HG02943 (cell line): ENCODE results near the gene C2.

ENCODE experiments used
- ATAC-seq: cut with Tn5 transposase; IDR thresholded peaks from one replicate; pipeline ENCODE4 v1.9.1; 2021; ENCODE audit warnings: mild to moderate bottlenecking, low read depth, moderate library complexity; ENCODE audit not compliant: unreplicated experiment

Gene C2

GRCh38 chr6:31952890-31953289 is 25.4 kb downstream of the C2 start:
- ATAC-seq: no peak

- no peak for ATAC-seq
Measured at GRCh38 chr6:31954511-31954910, 27.0 kb downstream of the C2 start.

GRCh38 chr6:31956796-31957195 is 29.3 kb downstream of the C2 start:
- no peak for ATAC-seq

GRCh38 chr6:31958412-31958740 is 30.9 kb downstream of the C2 start:
- ATAC-seq: peak; percentile 12

- peak; percentile 89 for ATAC-seq
Measured at GRCh38 chr6:31958741-31959739, 31.5 kb downstream of the C2 start, which contains the start of the genes NELFE and SKIC2. TSS of gene NELFE (minus strand) at chr6:31958971. CDS start at chr6:31958446, 525 bp downstream. TSS of gene SKIC2 (plus strand) at chr6:31959175. CDS start at chr6:31959193, 18 bp downstream.

- no peak for ATAC-seq
Measured at GRCh38 chr6:31961616-31962015, 34.1 kb downstream of the C2 start.

- ATAC-seq: no peak
Measured at GRCh38 chr6:31963921-31964320, 36.4 kb downstream of the C2 start.

GRCh38 chr6:31965700-31966099 is 38.2 kb downstream of the C2 start:
- ATAC-seq: no peak

GRCh38 chr6:31966506-31966905 is 39.0 kb downstream of the C2 start:
- no peak for ATAC-seq

GRCh38 chr6:31966997-31967925 is 39.7 kb downstream of the C2 start:
- no peak for ATAC-seq

- ATAC-seq: no peak
Measured at GRCh38 chr6:31967926-31968320, 40.4 kb downstream of the C2 start.

- ATAC-seq: no peak
Measured at GRCh38 chr6:31968326-31968725, 40.8 kb downstream of the C2 start.

GRCh38 chr6:31968791-31969711 is 41.5 kb downstream of the C2 start:
- no peak for ATAC-seq

GRCh38 chr6:31969712-31970603 is 42.4 kb downstream of the C2 start:
- no peak for ATAC-seq

- ATAC-seq: no peak
Measured at GRCh38 chr6:31970604-31971271, 43.2 kb downstream of the C2 start.

- ATAC-seq: peak; percentile 6
Measured at GRCh38 chr6:31971279-31971992, 43.9 kb downstream of the C2 start.

- peak; percentile 79 for ATAC-seq
Measured at GRCh38 chr6:31971993-31972708, 44.6 kb downstream of the C2 start, which contains the start of gene DXO. TSS of gene DXO (minus strand) at chr6:31972138. CDS start at chr6:31971675, 463 bp downstream.
